Neural crest cell (in vitro differentiated cells): Measurements from ENCODE around the gene ZNF438. TPM values are rescaled to one million over a fixed set of nuclear protein-coding genes. Genes with fewer than 3 reads are reported as not detected.
"Not testable (repeated sequence)": the region's sequence is repeated elsewhere in the genome, so short reads cannot be mapped to it uniquely, and the experiment has no call there.

ENCODE experiments used
- DNase-seq: peaks from one replicate; pipeline ENCODE4 v3.0.0; 2021; ENCODE audit warnings: low read depth, mixed read lengths, low spot score
- H3K27ac Mint-ChIP-seq: one replicate; pipeline ENCODE4 v1.8.0; 2021; ENCODE audit warnings: mild to moderate bottlenecking, mixed read lengths; ENCODE audit not compliant: unreplicated experiment
- H3K27me3 Mint-ChIP-seq: 2 replicates; pipeline ENCODE4 v1.8.0; 2021; ENCODE audit warnings: low read depth, mild to moderate bottlenecking, mixed read lengths
- H3K36me3 Mint-ChIP-seq: 2 replicates; pipeline ENCODE4 v1.8.0; 2021; ENCODE audit warnings: low read depth, mild to moderate bottlenecking, mixed read lengths
- H3K4me1 Mint-ChIP-seq: 2 replicates; pipeline ENCODE4 v1.8.0; 2021; ENCODE audit warnings: mixed read lengths
- H3K4me3 Mint-ChIP-seq: one replicate; pipeline ENCODE4 v1.8.0; 2021; ENCODE audit warnings: mild to moderate bottlenecking, mixed read lengths
- H3K9me3 Mint-ChIP-seq: 2 replicates; pipeline ENCODE4 v1.8.0; 2021; ENCODE audit warnings: mixed read lengths
- CTCF ChIP-seq: fragments of 200-600 bp; sonication (generic); conservative IDR thresholded peaks from 2 replicates; pipeline ENCODE4 v1.5.0; 2021; ENCODE audit warnings: antibody characterized with exemption, mild to moderate bottlenecking
- total RNA-seq: library from RNA; stranded (reverse); gene quantifications from 2 replicates; pipeline ENCODE4 v1.2.1, GENCODE V29; 2021

Gene ZNF438
- total RNA-seq, 1 donor from 2014 or later, result 3.5 TPM

GRCh38 chr10:31032258-31033132 is 830 bp upstream of the ZNF438 start:
- H3K9me3 Mint-ChIP-seq, result peaks cover 3% of the 10 kb centered on the region
- peak overlapping the region; percentile 93 for H3K4me3 Mint-ChIP-seq
- TF ChIP-seq CTCF, result no peak
- H3K27me3 Mint-ChIP-seq, result no peaks in the 10 kb centered on the region
- H3K27ac Mint-ChIP-seq, result peak overlapping the region; percentile 97
- H3K4me1 Mint-ChIP-seq, result peaks cover 42% of the 10 kb centered on the region
- DNase-seq, result peak; percentile 94
- H3K36me3 Mint-ChIP-seq, result no peaks in the 10 kb centered on the region

GRCh38 chr10:31031205-31031557 is 484 bp downstream of the ZNF438 start:
- Mint-ChIP-seq H3K9me3 (no peaks in the 10 kb centered on the region), H3K36me3 (no peaks in the 10 kb centered on the region), H3K4me1 (peaks cover 37% of the 10 kb centered on the region), H3K27me3 (no peaks in the 10 kb centered on the region), H3K27ac (peak overlapping the region; percentile 78), H3K4me3 (peak overlapping the region; percentile 93)
- TF ChIP-seq CTCF, result no peak
- no peak for DNase-seq

- no peaks in the 10 kb centered on the region for H3K27me3 Mint-ChIP-seq
- no peaks in the 10 kb centered on the region for H3K9me3 Mint-ChIP-seq
- no peak for DNase-seq
- peak overlapping the region; percentile 93 for H3K4me3 Mint-ChIP-seq
- H3K4me1 Mint-ChIP-seq, result peaks cover 36% of the 10 kb centered on the region
- no peaks in the 10 kb centered on the region for H3K36me3 Mint-ChIP-seq
- H3K27ac Mint-ChIP-seq, result peak overlapping the region; percentile 78
- no peak for TF ChIP-seq CTCF
Measured at GRCh38 chr10:31030800-31031199, 865 bp downstream of the ZNF438 start.

GRCh38 chr10:31030260-31030659 is 1.4 kb downstream of the ZNF438 start:
- Mint-ChIP-seq H3K27me3 (no peaks in the 10 kb centered on the region), H3K27ac (no peak overlapping the region), H3K4me1 (peaks cover 36% of the 10 kb centered on the region), H3K4me3 (peak overlapping the region; percentile 12), H3K36me3 (no peaks in the 10 kb centered on the region), H3K9me3 (no peaks in the 10 kb centered on the region)
- no peak for TF ChIP-seq CTCF
- no peak for DNase-seq

GRCh38 chr10:31028081-31028480 is 3.6 kb downstream of the ZNF438 start:
- no peak overlapping the region for H3K4me3 Mint-ChIP-seq
- H3K27ac Mint-ChIP-seq, result no peak overlapping the region
- no peaks in the 10 kb centered on the region for H3K36me3 Mint-ChIP-seq

GRCh38 chr10:31026279-31026678 is 5.4 kb downstream of the ZNF438 start:
- DNase-seq, H3K27ac Mint-ChIP-seq, H3K9me3 Mint-ChIP-seq, H3K36me3 Mint-ChIP-seq, H3K27me3 Mint-ChIP-seq, H3K4me3 Mint-ChIP-seq: not testable (repeated sequence)
- peaks cover 14% of the 10 kb centered on the region for H3K4me1 Mint-ChIP-seq

More at GRCh38 chr10:31028081-31028480, 3.6 kb downstream of the ZNF438 start:
- H3K27me3 Mint-ChIP-seq, result no peaks in the 10 kb centered on the region
- H3K9me3 Mint-ChIP-seq, result no peaks in the 10 kb centered on the region
- peaks cover 22% of the 10 kb centered on the region for H3K4me1 Mint-ChIP-seq
- no peak for TF ChIP-seq CTCF
- DNase-seq, result no peak
